CD4-positive, CD25-positive, alpha-beta regulatory T cell (primary cell): Measurements from ENCODE around the gene NAP1L4. TPM values are rescaled to one million over a fixed set of nuclear protein-coding genes. Genes with fewer than 3 reads are reported as not detected.
"Not testable (repeated sequence)": the region's sequence is repeated elsewhere in the genome, so short reads cannot be mapped to it uniquely, and the experiment has no call there.

ENCODE experiments used
- ATAC-seq, 2 donors: fragments of 150-1000 bp; cut with Tn5 transposase; one replicate each; pipeline ENCODE4 v1.10.0; 2021; ENCODE audit warnings: low read depth in 2 of 2, moderate number of reproducible peaks in 2 of 2, moderate library complexity in 1 of 2
- DNase-seq, 3 donors: peaks; one replicate each; pipeline versions ENCODE4 v3.0.0 to v3.0.0-alpha.2; 2012 to 2022; ENCODE audit warnings: mixed read lengths in 1 of 3
- H3K27ac ChIP-seq: one replicate; pipeline ENCODE4 v1.7.0; 2013; ENCODE audit warnings: mild to moderate bottlenecking, low read length; ENCODE audit not compliant: insufficient read depth, poor library complexity, severe bottlenecking
- H3K27me3 ChIP-seq: one replicate; pipeline ENCODE4 v1.7.0; 2013; ENCODE audit warnings: low read length; ENCODE audit not compliant: control insufficient read depth, insufficient read depth
- H3K36me3 ChIP-seq: one replicate; pipeline ENCODE4 v1.7.0; 2013; ENCODE audit warnings: mild to moderate bottlenecking, low read length, moderate library complexity; ENCODE audit not compliant: control insufficient read depth, insufficient read depth
- H3K4me1 ChIP-seq: 2 replicates; pipeline ENCODE4 v1.7.0; 2013; ENCODE audit warnings: mild to moderate bottlenecking, low read length; ENCODE audit not compliant: insufficient read depth, control insufficient read depth, poor library complexity, severe bottlenecking
- H3K4me3 ChIP-seq: one replicate; pipeline ENCODE4 v1.7.0; 2013; ENCODE audit warnings: low read depth, mild to moderate bottlenecking, low read length, moderate library complexity
- H3K9me3 ChIP-seq, 2 experiments: 1 replicate in 1 of 2; 2 replicates in 1 of 2; pipeline ENCODE4 v1.7.0; 2013; ENCODE audit warnings: low read length in 2 of 2, mild to moderate bottlenecking in 1 of 2, moderate library complexity in 1 of 2; ENCODE audit not compliant: control insufficient read depth in 2 of 2
- H3K27ac Mint-ChIP-seq, 3 donors: one replicate each; pipeline ENCODE4 v1.8.0; 2020 to 2022; ENCODE audit warnings: mild to moderate bottlenecking in 3 of 3, mixed read lengths in 3 of 3, moderate library complexity in 2 of 3
- H3K27me3 Mint-ChIP-seq: one replicate; pipeline ENCODE4 v1.8.0; 2022; ENCODE audit warnings: mild to moderate bottlenecking, mixed read lengths
- H3K36me3 Mint-ChIP-seq: one replicate; pipeline ENCODE4 v1.8.0; 2020; ENCODE audit warnings: mixed read lengths
- H3K4me1 Mint-ChIP-seq, 4 donors: one replicate each; pipeline ENCODE4 v1.8.0; 2020 to 2022; ENCODE audit warnings: mixed read lengths in 4 of 4, mild to moderate bottlenecking in 1 of 4
- H3K4me3 Mint-ChIP-seq, 4 donors: one replicate each; pipeline ENCODE4 v1.8.0; 2020 to 2022; ENCODE audit warnings: mild to moderate bottlenecking in 4 of 4, mixed read lengths in 4 of 4, moderate library complexity in 3 of 4
- H3K9me3 Mint-ChIP-seq, 7 donors: one replicate each; pipeline ENCODE4 v1.8.0; 2020 to 2022; ENCODE audit warnings: mixed read lengths in 7 of 7, mild to moderate bottlenecking in 3 of 7, moderate library complexity in 2 of 7
- polyA plus RNA-seq, 4 donors: library from polyadenylated mRNA; unstranded; fragments of 300-500 nt; fragmentation: Illumina TruSeq; gene quantifications; one replicate each; pipeline ENCODE4 v1.2.3, GENCODE V29; 2021
- total RNA-seq: library from RNA; stranded (reverse); gene quantifications from one replicate; pipeline ENCODE4 v1.2.3, GENCODE V29; 2022

Gene NAP1L4
- total and polyA plus RNA-seq, 5 donors from 2014 or later, result 210 to 351 (median 228) TPM

GRCh38 chr11:2910401-2910955, 81.7 kb downstream of the NAP1L4 start:
- Histone ChIP-seq H3K27me3 (no peaks in the 10 kb centered on the region), H3K36me3 (no peaks in the 10 kb centered on the region), H3K4me1 (peaks cover 5% of the 10 kb centered on the region), H3K9me3 (no peaks in the 10 kb centered on the region), H3K27ac (no peak overlapping the region), H3K4me3 (no peak overlapping the region)
- no peak overlapping the region for H3K27ac Mint-ChIP-seq
- H3K36me3 Mint-ChIP-seq, result peaks cover 11% of the 10 kb centered on the region
- ATAC-seq, result no peak
- no peaks in the 10 kb centered on the region for H3K27me3 Mint-ChIP-seq
- H3K4me1 Mint-ChIP-seq, result peaks cover 0 to 22% (median 4%) of the 10 kb centered on the region in 4 donors
- no peak for DNase-seq
- H3K9me3 Mint-ChIP-seq, result peaks cover 0 to 4% (median 0%) of the 10 kb centered on the region in 7 donors
- no peak overlapping the region for H3K4me3 Mint-ChIP-seq

DNA sequence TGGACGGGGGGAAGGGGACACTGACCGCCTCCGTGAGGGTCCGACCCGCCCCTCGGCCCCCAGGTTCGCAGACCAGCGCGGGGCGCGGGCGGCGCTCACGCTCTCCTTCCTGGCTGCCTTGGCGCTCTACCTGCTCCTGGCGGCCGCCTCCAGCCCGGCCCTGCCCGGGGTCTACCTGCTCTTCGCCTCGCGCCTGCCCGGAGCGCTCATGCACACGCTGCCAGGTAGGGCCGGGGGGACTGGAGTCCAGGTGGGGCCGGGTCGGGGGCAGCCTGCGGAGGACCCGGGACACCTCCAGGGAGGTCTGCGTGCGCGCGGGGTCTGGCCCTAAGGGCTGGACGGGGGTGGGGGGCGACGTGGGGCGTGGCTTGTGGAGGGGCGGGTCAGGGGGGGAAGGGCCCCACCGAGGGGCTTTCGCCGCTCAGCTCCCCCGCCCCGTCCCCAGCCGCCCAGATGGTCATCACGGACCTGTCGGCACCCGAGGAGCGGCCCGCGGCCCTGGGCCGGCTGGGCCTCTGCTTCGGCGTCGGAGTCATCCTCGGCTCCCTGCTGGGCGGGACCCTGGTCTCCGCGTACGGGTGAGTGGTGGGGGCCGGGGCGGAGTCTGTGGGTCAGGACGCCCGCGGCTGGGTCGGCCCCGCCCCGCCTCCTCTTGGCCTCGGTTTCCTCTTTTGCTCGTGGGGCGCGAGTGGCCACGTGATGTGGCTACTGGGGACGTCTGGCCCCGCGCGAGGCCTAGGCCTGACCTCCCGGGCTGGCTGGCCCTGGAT, 82.8 kb downstream of the NAP1L4 start:
- peaks cover 0 to 4% (median 1%) of the 10 kb centered on the region in 7 donors for H3K9me3 Mint-ChIP-seq
- Histone ChIP-seq H3K27me3 (no peaks in the 10 kb centered on the region), H3K9me3 (no peaks in the 10 kb centered on the region), H3K36me3 (no peaks in the 10 kb centered on the region), H3K4me1 (peaks cover 5% of the 10 kb centered on the region), H3K4me3 (no peak overlapping the region), H3K27ac (no peak overlapping the region)
- H3K36me3 Mint-ChIP-seq, result peaks cover 20% of the 10 kb centered on the region
- DNase-seq, result no peak
- no peak overlapping the region for H3K4me3 Mint-ChIP-seq
- H3K27ac Mint-ChIP-seq, result no peak overlapping the region
- ATAC-seq, result no peak
- H3K27me3 Mint-ChIP-seq, result no peaks in the 10 kb centered on the region
- peaks cover 0 to 26% (median 5%) of the 10 kb centered on the region in 4 donors for H3K4me1 Mint-ChIP-seq

GRCh38 chr11:2908130-2908529, 84.0 kb downstream of the NAP1L4 start:
- H3K27me3 Mint-ChIP-seq, result no peaks in the 10 kb centered on the region

GRCh38 chr11:2905299-2905698, 86.8 kb downstream of the NAP1L4 start:
- Mint-ChIP-seq H3K4me3 (peak overlapping the region in 1 of 4 donors; percentile 65), H3K36me3 (peaks cover 21% of the 10 kb centered on the region), H3K4me1 (peaks cover 0 to 37% (median 8%) of the 10 kb centered on the region in 4 donors)
- DNase-seq, H3K27ac ChIP-seq, H3K9me3 ChIP-seq, H3K4me3 ChIP-seq, H3K36me3 ChIP-seq, ATAC-seq, H3K27ac Mint-ChIP-seq, H3K27me3 ChIP-seq, H3K9me3 Mint-ChIP-seq, H3K27me3 Mint-ChIP-seq: not testable (repeated sequence)
- peaks cover 19% of the 10 kb centered on the region for H3K4me1 ChIP-seq

More at GRCh38 chr11:2908130-2908529, 84.0 kb downstream of the NAP1L4 start:
- H3K27ac Mint-ChIP-seq, result no peak overlapping the region
- no peak overlapping the region for H3K27ac ChIP-seq
- no peak overlapping the region for H3K4me3 Mint-ChIP-seq
- ATAC-seq (no peak), DNase-seq (no peak)
- H3K9me3 ChIP-seq, result no peaks in the 10 kb centered on the region
- peaks cover 5% of the 10 kb centered on the region for H3K4me1 ChIP-seq
- H3K27me3 ChIP-seq, result no peaks in the 10 kb centered on the region
- peaks cover 0 to 23% (median 8%) of the 10 kb centered on the region in 4 donors for H3K4me1 Mint-ChIP-seq
- H3K36me3 ChIP-seq, result no peaks in the 10 kb centered on the region
- H3K36me3 Mint-ChIP-seq, result peaks cover 21% of the 10 kb centered on the region
- no peak overlapping the region for H3K4me3 ChIP-seq
- peaks cover 0 to 4% (median 1%) of the 10 kb centered on the region in 7 donors for H3K9me3 Mint-ChIP-seq

DNA sequence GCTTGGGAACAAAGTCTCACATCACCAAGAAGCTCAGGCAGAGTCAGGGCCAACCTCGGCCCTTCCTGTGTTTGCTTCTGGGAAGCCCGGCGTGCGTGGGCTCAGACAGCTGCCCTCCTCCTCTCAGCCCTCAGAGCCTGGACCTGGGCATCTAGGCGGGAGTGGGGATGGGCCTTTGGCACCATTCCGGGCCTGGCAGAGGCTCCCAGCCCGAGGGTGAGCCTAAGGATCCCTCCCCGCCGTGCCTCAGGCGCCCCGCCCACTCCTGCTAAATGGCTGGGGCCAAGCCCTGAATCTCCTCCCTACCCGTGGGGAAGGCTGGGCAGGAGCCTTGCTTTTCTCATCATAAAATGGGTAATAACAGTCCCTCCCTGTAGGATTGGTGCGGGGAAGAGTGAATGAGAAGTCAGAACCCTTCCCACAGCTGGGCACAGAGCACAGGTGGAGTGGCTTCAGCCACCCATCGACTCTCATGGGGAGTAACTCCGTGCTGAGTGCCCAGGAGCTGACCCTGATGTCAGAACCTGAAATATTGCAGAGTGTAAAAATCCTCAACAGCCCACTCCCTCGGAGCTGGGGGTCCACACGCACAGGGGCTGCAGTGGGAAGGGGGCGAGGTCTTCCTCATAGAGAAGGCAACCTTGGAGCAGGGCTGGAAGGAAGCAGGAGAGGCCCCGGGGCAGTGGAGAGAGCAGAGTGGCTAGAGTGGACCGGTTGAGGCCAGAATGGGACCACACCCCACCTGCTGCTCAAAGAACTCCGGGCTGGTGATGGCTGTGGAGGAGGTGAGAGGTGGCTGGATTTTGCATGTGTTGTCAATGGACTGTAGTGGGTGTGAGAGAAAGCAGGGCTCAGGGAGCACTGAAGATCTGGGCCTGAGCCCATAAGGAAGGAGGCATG, 87.7 kb downstream of the NAP1L4 start:
- Mint-ChIP-seq H3K27me3 (no peaks in the 10 kb centered on the region), H3K36me3 (peaks cover 21% of the 10 kb centered on the region), H3K4me3 (peak overlapping the region in 2 of 4 donors; percentile 10 to 76), H3K9me3 (peaks cover 0 to 4% (median 1%) of the 10 kb centered on the region in 7 donors), H3K27ac (peak overlapping the region in 1 of 3 donors; percentile 81), H3K4me1 (peaks cover 0 to 44% (median 12%) of the 10 kb centered on the region in 4 donors)
- Histone ChIP-seq H3K4me1 (peaks cover 24% of the 10 kb centered on the region), H3K27ac (no peak overlapping the region), H3K36me3 (no peaks in the 10 kb centered on the region), H3K9me3 (no peaks in the 10 kb centered on the region), H3K4me3 (no peak overlapping the region), H3K27me3 (no peaks in the 10 kb centered on the region)
- no peak for DNase-seq
- ATAC-seq, result no peak

GRCh38 chr11:2903672-2904011, 88.5 kb downstream of the NAP1L4 start:
- Histone ChIP-seq H3K4me1 (peaks cover 32% of the 10 kb centered on the region), H3K27me3 (no peaks in the 10 kb centered on the region), H3K4me3 (no peak overlapping the region), H3K36me3 (no peaks in the 10 kb centered on the region), H3K27ac (no peak overlapping the region), H3K9me3 (no peaks in the 10 kb centered on the region)
- Mint-ChIP-seq H3K36me3 (peaks cover 21% of the 10 kb centered on the region), H3K4me3 (peak overlapping the region; percentile 70 to 86 (median 75)), H3K27ac (peak overlapping the region; percentile 78 to 83 (median 79)), H3K27me3 (no peaks in the 10 kb centered on the region), H3K9me3 (peaks cover 0 to 4% (median 1%) of the 10 kb centered on the region in 7 donors), H3K4me1 (peaks cover 0 to 52% (median 18%) of the 10 kb centered on the region in 4 donors)
- DNase-seq (no peak), ATAC-seq (no peak)

DNA sequence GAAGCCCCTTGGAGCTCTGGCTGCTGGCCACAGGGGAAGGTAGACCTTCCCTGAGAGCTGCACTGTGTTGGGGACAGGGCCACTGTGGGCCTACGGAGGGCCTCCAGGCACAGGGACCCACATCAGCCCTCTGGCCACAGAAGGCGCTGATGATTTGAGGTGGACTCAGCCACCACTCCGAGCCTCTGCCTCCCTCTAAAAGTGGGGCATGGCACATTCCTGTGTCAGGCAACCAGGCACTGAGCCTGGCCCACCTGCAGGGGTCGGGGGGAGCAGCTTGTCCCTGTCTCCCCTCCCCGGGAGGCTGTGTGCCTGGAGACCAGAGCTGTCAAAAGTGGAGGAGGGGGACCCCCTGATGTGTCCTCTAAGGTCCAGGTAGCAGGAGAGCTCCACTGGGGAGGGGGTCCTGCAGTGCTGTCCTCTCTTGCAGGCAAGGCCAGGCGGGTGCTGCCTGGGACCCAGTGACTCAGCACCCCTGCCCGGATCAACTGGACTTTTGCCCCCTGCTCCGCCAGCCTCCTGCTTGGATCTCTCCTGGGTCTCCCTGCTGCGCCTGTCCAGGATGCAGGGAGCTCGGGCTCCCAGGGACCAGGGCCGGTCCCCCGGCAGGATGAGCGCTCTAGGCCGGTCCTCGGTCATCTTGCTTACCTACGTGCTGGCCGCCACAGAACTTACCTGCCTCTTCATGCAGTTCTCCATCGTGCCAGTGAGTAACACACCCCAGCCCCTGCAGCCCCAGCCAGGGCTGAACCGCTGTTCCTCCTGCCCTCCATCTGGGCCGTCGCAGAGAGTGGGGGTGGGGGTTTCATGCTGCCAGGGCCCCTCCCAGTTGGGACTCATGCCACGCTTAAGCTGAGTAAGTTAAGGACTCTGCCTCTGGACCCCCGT, 89.1 kb downstream of the NAP1L4 start:
- DNase-seq (no peak), ATAC-seq (no peak)

More for the DNA sequence above, 89.1 kb downstream of the NAP1L4 start:
- H3K36me3 ChIP-seq, result no peaks in the 10 kb centered on the region
- H3K9me3 ChIP-seq, result no peaks in the 10 kb centered on the region
- peak overlapping the region; percentile 65 for H3K27ac ChIP-seq
- Mint-ChIP-seq H3K4me3 (peak overlapping the region; percentile 78 to 90 (median 84)), H3K36me3 (peaks cover 21% of the 10 kb centered on the region), H3K9me3 (peaks cover 0 to 4% (median 1%) of the 10 kb centered on the region in 7 donors), H3K27ac (peak overlapping the region; percentile 78 to 83 (median 79)), H3K4me1 (peaks cover 0 to 58% (median 22%) of the 10 kb centered on the region in 4 donors), H3K27me3 (no peaks in the 10 kb centered on the region)
- H3K27me3 ChIP-seq, result no peaks in the 10 kb centered on the region
- H3K4me3 ChIP-seq, result peak overlapping the region; percentile 51
- H3K4me1 ChIP-seq, result peaks cover 38% of the 10 kb centered on the region
